Fibroblast of skin of left quadriceps (primary cell): ENCODE measurements around the gene MGRN1.

Source experiments
- DNase-seq, 2 experiments: peaks; one replicate each; pipeline ENCODE4 v3.0.0-alpha.2; 2013; ENCODE audit warnings: low read depth in 2 of 2

MGRN1 gene

DNA sequence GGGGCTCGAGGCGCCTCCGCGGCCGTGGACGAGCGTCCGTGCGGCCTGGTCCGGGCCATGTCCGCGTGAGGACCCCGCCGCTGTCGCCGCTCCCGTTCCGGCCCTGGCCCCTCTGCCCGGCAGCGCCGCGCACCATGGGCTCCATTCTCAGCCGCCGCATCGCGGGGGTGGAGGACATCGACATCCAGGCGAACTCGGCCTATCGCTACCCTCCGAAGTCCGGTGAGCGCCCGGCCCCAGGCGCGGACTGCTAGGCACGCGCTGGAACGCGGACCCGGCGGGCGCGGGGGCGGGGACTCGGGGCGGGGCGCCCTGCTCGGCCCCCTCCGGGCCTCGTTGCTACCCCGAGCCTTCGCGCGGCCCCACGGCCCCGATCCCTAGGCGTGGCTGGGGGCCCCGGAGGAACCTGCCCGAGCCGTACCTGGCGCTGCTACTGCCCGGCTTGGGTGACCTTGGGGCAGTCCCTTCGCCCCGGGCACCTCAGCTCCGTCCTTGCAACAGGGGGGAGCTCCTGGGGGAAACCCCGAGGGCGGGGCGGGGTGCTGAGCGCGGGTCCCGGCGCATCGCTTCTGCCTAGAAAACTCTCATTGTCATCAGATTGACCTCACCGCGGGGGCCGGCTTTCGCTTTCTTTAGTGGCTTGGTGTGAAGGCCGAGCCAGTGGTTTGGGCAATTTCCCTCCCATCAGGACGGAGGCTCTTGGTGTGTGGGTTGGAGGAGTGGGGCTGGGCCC is 367 bp downstream of the MGRN1 start:
- no peak for DNase-seq

GRCh38 chr16:4625560-4626159 is 1.0 kb downstream of the MGRN1 start:
- DNase-seq = no peak

DNA sequence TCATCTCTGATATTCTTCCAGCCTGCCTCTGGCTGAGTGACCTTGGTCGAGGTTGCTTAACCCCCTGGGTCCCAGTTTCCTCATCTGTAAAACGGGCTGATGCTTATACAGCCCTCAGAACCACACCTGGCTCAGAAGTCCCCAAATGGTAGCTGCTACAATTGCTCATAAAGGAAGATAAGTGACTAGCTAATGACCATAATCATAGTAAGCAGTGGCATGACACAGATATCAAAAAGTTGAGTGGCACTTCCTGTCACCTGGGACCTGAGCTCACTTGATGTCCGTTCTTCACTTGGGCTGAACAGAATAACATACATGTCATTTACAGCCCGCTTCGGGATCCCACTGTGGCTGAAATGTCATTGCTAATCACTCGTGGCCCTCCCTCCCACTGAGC is 1.8 kb downstream of the MGRN1 start:
- no peak for DNase-seq

DNA sequence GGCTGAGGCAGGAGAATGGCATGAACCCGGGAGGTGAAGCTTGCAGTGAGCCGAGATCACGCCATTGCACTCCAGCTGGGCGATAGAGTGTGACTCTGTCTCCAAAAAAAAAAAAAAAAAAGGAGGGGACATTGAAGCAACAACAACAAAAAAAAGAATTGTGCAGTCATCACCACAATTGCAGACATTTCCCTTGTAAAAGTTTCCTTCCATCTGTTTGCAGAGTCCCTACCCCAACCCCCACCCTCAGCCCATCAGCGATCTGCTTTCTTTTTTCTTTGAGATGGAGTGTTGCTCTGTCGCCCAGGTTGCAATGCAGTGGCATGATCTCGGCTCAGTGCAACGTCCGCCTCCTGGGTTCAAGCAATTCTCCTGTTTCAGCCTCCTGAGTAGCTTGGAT is 3.7 kb downstream of the MGRN1 start:
- DNase-seq = no peak

GRCh38 chr16:4631444-4631843 is 6.8 kb downstream of the MGRN1 start:
- DNase-seq = no peak

DNA sequence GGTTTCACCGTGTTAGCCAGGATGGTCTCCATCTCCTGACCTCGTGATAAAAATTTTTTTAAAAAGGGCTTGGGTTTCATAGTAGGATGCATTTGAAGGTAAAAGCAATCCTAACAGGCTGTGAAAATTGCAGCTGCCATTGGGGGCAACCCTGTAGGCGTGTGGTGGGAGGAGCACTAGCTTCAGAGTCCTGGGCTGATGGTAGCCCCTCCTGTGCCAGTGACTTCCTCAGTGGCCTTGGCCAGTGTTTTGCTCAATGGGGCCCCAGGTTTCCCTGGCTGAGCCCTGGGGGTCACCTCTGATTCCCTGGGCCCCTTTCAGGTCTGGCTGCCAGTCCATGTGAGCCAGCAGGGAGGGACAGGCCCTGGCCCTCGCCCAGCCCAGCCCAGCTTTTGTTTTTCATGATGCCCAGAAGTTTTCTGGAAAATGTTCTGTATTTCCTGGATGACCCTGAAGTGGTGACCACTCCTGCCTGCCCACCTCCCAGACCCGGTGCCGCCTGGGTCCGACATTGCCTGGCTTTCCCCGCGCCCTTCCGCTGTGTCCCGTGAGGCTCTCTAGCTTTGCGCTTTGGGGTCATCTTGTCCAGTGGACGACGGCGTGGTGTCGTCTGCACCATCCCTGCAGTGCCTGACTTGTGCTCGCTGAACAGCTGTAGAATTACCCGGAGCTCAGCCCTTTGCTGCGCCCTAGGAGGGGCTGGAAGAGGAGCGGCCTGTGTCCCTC is 9.4 kb downstream of the MGRN1 start:
- DNase-seq = no peak

DNA sequence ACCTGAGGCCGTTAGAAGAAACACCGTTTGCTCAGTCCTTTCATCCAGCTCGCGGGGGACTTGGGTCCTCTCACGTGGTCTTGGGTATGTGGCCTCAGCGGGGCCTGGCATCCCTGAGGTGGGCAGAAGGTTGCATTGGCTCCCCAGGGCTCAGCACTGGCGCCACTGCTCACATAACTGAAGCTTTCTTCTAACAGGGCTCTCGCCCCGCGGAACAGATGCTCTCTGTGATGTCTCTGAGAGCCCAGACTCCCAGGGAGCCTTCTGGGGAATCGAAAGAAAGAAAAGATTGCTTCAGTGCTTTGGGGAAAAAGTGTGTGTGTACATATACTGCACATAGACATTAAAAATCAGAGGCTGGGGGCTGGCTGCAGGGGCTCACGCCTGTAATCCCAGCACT is 10.1 kb downstream of the MGRN1 start:
- DNase-seq = no peak

DNA sequence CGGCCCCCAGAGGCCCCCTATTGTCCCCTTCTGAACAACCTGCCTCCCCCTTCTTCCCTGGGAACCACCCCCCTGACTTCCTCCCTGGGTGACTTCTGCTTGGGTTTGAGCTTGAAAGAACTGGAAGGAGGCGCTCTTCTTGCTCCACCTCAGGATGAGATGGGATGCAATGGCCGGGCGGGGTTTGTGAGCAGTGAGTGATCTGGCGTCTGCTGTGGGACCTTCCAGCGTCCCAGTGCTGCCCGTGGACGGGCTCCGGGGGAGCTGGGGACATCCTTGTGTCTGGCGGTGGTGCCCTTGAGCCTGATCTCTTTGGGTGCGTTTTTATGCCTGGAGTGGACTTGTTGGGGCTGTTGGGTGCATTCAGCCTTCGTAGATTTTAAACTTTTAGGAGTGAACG is 11.6 kb downstream of the MGRN1 start:
- DNase-seq = no peak

DNA sequence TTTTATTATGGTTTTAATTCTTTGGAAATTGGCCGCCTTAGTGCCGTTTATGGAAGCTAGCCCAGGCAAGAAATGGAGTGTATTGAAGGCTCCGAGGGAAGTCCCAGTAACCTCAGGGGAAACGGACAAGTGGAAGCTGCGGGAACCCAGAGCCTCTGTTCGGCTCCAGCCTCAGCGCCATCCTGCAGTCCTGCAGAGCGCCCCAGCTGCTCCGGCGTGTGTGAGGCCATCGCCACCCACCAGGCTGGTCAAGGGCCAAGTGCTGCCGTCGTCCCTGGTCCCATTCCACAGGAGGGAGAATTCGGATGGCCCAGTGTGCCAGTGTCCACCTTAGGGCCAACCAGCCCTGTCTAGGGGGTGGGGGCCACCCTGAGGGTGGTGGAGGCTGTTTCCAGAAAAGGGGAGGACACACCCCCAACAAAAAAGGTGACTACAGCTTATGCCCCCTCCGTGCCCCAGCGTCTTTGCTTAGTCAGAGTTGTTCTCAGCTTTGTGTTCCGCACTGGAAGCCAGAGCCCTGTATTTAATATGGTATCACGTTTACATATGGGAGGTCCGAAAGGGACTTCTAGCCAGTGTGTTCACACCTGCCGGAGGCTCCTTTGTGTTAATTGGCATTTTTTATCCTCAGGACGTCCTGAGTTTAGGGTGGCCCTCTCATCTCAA is 13.0 kb downstream of the MGRN1 start:
- no peak for DNase-seq

GRCh38 chr16:4639899-4640509 is 15.4 kb downstream of the MGRN1 start:
- no peak for DNase-seq

DNA sequence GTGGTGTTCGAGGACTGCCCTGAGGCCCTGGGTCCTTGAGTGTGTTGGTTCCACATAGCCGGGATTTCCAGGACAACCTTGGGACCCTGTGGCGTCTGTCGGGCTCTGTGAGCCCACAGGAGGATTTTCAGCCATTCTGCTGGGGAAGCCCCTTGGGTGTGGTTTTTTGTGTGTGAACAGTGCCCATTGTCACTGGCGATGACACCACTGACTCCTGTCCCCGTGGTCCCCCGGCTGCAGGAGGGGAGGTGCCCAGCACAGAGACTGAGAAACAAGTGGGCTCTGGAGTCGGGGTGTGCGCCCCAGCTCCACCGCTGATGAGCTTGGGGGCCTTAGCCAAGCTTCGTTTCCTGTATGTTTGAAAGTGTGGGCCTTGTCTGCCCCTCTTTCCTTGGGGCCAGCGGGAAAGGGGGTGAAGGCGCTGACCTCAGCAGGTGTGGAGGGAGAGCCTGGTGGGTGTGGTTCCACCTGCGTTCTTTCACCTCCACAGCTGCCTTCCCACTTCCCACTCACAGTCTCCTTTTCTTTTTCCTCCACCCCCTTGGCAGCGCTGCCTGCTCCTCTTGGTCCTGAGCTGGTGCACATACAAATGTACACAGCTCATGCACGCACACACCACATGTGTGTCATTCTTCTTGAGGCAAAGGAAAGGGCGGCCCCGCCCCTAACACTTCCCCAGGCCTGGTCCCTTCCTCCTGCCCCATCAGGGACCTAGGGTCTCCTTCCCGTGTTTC is 16.1 kb downstream of the MGRN1 start:
- DNase-seq = no peak

DNA sequence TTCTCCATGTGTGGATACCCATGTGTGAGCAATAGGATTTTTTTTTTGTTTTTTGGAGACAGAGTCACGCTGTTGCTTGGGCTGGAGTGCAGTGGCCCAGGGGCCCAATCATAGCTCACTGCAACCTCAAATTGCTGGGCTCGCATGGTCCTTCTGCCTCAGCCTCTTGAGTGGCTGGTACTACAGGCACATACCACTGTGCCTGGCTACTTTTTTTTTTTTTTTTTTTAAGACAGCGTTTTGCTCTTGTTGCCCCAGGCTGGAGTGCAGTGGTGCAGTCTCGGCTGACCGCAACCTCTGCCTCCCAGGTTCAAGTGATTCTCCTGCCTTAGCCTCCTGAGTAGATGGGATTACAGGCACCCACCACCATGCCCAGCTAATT is 16.7 kb downstream of the MGRN1 start:
- no peak for DNase-seq

DNA sequence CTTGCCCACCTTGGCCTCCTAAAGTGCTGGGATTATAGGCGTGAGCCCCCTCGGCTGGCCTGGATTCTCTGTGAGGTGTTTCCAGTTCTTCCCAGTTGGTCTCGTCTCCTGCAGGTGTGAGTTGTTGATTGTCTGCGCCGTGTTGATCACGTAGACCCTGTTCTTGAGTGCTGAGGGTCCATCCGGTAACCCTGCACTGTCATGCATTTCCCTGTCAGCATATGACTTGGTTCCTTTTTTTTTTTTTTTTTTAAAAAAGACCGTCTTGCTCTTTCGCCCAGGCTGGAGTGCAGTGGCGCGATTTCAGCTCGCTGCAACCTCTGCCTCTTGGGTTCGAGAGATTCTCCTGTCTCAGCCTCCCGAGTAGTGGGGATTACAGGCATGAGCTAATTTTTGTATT is 17.3 kb downstream of the MGRN1 start:
- DNase-seq = no peak

DNA sequence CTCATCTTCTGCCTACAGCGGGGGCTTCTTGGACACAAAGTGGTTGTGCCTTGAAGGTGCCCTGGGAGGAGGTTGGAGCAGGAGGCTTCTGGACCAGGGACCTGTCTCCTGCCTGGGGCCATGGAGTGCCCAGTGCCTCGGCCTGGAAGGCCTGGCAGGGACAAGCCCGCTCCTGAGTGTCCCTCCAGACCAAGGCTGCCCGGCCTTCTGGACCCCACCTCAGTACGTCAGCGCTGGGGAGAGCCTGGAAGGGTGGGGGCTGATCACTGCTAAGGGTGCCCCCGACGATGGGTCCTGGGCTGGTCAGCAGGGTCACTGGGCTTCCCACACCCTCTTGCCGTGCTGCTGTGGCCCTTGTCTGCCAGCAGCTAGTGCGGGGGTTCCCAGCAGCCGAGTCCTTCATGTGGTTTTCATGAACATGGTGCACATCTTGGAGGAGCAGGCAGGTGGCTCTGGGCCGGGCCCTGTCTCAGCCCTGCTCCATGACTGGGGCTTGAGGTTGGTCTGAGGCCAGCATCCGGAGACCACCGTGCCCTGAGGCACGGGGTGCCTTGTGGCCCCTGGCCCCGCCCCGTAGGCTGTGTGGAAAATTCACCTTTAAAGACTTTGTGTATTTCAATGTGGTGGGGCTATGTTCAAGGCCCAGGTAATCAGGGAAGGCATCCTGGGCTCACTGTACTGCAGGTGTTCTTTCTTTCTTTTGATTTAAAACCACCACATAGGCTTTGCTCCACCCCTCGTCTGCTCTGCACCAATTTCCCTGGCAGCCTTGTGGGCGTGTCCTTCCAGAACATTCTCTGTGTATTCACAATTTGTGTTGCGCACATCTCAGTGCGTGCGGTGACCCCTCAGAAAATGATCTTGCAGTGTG is 22.4 kb downstream of the MGRN1 start:
- no peak for DNase-seq

- DNase-seq = no peak
These were observed 23.0 kb downstream of the MGRN1 start for GRCh38 chr16:4647644-4647980.

GRCh38 chr16:4648917-4649316 is 24.3 kb downstream of the MGRN1 start:
- DNase-seq = no peak

DNA sequence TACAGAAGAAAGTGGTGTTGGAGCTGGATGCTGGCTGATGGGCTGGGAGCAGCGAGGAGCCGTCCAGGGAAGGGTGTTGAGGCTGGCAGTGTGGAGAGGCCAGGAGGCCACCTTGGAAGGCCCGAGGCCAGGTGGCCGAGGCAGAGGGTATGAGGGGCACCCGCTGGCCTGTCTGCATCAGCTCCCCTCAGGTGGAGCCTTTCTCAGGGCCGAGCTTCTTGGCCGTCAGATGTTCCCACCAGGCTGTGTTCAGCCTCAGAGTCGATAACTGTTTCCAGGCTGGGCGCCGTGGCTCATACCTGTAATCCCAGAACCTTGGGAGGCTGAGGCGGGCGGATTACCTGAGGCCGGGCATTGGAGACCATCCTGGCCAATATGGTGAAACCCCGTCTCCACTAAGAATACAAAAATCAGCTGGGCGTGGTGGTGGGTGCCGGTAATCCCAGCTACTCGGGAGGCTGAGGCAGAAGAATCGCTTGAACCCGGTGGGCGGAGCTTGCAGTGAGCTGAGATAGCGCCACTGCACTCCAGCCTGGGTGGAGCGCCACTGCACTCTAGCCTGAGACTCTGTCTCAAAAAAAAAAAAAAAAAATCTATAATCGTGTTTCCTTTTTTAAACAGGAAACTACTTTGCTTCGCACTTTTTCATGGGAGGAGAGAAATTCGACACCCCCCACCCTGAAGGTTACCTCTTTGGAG is 25.3 kb downstream of the MGRN1 start:
- DNase-seq = no peak

GRCh38 chr16:4650443-4651074 is 25.9 kb downstream of the MGRN1 start:
- peak in 1 of 2 experiments; percentile 14 for DNase-seq

GRCh38 chr16:4651827-4652226 is 27.2 kb downstream of the MGRN1 start:
- DNase-seq = no peak

DNA sequence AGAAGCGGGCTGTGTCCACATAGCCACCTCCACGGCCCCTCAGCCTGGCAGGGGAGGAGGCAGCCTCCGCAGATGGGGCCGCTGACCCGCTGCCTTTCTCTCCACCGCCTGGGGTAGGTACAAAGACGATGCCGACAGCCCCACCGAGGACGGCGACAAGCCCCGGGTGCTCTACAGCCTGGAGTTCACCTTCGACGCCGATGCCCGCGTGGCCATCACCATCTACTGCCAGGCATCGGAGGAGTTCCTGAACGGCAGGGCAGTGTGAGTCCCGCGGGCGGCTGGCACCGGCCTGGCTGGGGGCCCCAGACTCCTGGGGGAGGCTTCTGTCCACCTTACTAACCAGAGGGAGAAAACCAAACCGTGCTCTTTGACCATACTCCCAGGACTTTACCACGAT is 27.9 kb downstream of the MGRN1 start:
- no peak for DNase-seq
